Neural cell (in vitro differentiated cells): ENCODE data around the gene PNPLA6.

ENCODE experiments used
- EP300 ChIP-seq: fragments of 450-650 bp; conservative IDR thresholded peaks from 2 replicates; pipeline ENCODE4 v1.6.1; 2014; ENCODE audit warnings: antibody characterized with exemption, mild to moderate bottlenecking, moderate library complexity; ENCODE audit not compliant: poor library complexity, severe bottlenecking
- POLR2AphosphoS5 ChIP-seq: IDR thresholded peaks from 2 replicates; pipeline ENCODE4 v1.6.1; 2012
- RAD21 ChIP-seq: fragments of 450-650 bp; conservative IDR thresholded peaks from 2 replicates; pipeline ENCODE4 v1.6.1; 2014; ENCODE audit warnings: antibody characterized with exemption, mild to moderate bottlenecking, moderate library complexity
- TAF1 ChIP-seq: IDR thresholded peaks from 2 replicates; pipeline ENCODE4 v1.6.1; 2012; ENCODE audit warnings: low read depth
- TF ChIP-seq, protein P1 (sequence below): fragments of 450-650 bp; IDR thresholded peaks from 2 replicates; pipeline ENCODE4 v1.5.1; 2014; ENCODE audit warnings: antibody characterized with exemption, mild to moderate bottlenecking, moderate library complexity; ENCODE audit not compliant: poor library complexity, severe bottlenecking

GRCh38 chr19:7554565-7554964 lies 19.0 kb downstream of the PNPLA6 start:
- TF ChIP-seq, protein P1, sequence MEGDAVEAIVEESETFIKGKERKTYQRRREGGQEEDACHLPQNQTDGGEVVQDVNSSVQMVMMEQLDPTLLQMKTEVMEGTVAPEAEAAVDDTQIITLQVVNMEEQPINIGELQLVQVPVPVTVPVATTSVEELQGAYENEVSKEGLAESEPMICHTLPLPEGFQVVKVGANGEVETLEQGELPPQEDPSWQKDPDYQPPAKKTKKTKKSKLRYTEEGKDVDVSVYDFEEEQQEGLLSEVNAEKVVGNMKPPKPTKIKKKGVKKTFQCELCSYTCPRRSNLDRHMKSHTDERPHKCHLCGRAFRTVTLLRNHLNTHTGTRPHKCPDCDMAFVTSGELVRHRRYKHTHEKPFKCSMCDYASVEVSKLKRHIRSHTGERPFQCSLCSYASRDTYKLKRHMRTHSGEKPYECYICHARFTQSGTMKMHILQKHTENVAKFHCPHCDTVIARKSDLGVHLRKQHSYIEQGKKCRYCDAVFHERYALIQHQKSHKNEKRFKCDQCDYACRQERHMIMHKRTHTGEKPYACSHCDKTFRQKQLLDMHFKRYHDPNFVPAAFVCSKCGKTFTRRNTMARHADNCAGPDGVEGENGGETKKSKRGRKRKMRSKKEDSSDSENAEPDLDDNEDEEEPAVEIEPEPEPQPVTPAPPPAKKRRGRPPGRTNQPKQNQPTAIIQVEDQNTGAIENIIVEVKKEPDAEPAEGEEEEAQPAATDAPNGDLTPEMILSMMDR, result no peak
- TF ChIP-seq RAD21 (no peak), POLR2AphosphoS5 (no peak), TAF1 (no peak), EP300 (no peak)
